ENCODE measurements around the gene AICDA. TPM values are rescaled to one million over a fixed set of nuclear protein-coding genes. Genes with fewer than 3 reads are reported as not detected.
"Not testable (repeated sequence)": the region's sequence is repeated elsewhere in the genome, so short reads cannot be mapped to it uniquely, and the experiment has no call there.

AICDA gene
- not detected for total RNA-seq

GRCh38 chr12:8612629-8613028 lies at the start of gene AICDA:
AICDA (minus strand) TSS chr12:8612859; CDS start chr12:8612767, 92 bp downstream.
- DNase-seq: no peak

GRCh38 chr12:8661751-8662150 lies 49.1 kb upstream of the AICDA start:
- DNase-seq: no peak

DNA sequence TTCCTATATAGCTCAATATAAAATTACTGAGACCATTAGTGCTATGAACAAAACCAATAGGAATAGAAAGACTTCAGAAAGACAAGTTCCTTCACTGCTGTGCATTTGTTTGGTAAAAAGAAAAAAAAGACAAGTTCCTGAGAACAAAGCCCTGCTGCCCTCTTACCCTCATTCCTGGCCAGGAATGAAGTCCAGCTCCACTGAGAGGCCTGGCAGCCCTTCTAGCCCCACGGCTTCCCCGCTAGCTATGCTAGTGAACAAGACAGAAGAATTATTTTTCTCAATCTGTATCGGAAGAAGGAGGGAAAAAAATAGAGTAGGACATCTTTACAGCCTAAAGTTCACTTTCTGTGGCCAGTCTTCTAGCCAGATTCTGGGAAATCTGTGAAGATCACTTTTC lies 48.4 kb upstream of the AICDA start:
- no peak for DNase-seq

- no peak for DNase-seq
Observed at GRCh38 chr12:8658346-8658745, 45.7 kb upstream of the AICDA start.

- no peak for DNase-seq
Observed at GRCh38 chr12:8655421-8655820, 42.8 kb upstream of the AICDA start.

GRCh38 chr12:8648576-8649205 lies 36.0 kb upstream of the AICDA start:
- DNase-seq: no peak

- DNase-seq: no peak
Observed at GRCh38 chr12:8647968-8648367, 35.3 kb upstream of the AICDA start.

DNA sequence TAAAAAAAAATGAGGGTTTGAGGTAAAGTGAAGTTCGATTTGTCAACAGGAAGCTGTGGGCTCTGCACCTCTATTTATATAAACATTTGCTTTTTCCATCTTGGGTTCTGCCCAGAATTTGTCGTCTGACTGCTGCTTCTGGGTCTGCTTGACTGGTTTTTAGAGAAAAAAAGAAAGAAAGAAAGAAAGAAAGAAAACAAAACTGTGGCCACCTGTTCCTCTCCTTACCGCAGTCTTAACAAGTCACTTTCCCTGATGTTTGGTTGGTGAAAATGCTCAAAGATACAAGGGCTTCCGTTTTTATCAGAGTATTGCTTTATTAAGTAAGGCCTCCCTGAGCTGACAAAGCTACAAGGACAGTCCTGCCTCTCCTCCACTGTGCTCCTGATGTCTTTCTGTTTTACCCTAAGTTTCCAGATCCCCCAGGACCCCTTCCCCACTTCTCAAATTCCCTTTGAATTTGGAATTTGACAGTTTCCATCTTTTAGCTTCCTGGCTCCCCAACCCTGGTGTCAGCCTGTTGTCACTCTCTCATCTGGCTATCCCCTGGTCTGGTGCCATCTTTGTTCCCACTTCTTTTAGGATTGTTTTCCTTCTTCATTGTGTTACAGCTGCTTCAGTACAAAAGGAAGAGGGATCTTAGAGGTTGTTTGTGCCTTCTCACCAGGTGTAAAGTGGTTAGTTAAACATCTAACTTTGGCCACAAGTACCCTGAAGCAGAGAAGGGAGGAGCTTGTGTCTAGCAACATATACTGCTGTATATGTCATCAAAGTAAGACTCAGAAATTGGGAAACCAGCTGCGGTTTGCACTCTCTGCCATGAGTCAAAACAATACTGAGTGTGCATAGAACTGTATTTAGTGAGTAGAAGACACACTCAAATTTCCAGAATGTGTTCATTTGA lies 31.9 kb upstream of the AICDA start:
- DNase-seq: no peak

DNA sequence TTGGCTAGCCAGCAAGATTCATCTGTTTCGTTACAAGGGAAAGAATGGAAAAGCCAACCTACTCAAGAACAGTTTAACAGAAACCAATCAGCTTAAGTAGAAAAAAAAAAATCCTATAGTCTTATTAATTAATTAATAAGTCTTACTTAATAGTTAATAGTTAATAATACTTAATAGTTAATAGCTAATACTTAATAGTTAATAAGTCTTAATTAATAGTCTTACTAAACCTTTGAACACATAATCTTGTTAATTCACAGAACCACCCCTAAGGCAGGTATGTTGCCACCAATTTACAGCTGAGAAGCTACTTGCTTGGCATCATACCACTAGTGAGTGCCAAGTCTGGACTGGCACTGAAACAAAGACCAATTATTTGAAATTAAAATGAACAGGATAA lies 30.1 kb upstream of the AICDA start:
- DNase-seq: no peak

GRCh38 chr12:8639936-8640335 lies 27.3 kb upstream of the AICDA start:
- no peak for DNase-seq

DNA sequence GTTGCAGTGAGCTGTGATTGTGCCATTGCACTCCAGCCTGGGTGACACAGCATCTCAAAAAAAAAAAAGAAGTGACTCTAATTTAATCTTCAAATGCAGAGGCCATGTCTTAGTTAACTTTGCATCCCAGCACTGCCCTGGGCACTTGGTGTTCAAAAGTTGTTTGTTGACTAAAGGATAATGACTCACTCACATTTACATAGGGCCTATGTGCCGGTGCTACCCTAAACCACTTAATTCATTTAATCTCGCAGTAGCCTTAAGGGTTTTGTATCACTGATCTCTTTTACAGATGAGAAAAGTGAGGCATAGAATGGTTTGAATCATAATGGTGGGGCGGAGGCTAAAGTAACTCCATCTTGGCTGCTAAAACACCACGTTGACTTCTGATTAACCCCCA lies 26.3 kb upstream of the AICDA start:
- DNase-seq: no peak

DNA sequence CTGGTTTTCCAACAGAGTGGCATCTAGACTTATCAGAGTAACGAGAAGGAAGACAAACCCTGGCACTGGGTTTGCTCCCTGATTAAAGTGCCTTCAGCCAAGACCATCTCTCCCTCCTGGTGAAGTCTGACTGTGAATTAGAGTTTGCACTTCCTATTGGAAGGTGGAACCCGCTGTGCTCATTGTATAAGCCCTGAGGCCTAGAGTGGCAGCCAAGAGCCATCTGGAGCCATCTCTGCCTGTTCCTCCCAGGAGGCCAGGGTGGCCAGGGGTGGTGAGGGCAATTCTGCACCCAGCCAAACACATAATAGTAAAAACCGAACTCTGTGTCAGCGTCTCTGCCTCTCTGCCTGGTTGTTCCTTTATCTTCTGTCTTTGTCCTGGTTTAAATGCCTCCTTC lies 25.0 kb upstream of the AICDA start:
- no peak for DNase-seq

DNA sequence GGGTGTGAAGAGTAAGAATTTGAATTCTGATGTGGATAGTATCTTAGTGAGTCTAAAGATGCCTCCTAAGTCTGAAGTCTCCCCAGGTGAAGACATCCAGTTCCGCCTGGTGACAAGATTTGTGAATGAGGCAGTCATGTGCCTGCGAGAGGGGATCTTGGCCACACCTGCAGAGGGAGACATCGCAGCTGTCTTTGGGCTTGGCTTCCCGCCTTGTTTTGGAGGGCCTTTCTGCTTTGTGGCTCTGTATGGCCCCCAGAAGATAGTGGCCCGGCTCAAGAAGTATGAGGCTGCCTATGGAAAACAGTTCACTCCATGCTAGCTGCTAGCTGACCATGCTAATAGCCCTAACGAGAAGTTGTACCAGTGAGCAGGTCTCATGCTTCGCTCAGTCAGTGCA lies 24.6 kb upstream of the AICDA start:
- no peak for DNase-seq

DNA sequence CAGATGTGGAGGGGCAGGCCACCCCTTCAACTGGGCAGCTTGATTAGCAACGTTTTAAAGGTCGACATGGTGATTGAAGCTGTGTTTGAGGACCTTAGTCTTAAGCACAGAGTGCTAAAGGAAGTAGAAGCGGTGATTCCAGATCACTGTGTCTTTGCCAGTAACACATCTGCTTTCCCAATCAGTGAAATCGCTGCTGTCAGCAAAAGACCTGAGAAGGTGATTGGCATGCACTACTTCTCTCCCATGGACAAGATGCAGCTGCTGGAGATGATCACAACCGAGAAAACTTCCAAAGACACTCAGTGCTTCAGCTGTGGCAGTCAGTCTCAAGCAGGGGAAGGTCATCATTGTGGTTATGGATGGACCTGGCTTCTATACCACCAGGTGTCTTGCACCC lies 23.9 kb upstream of the AICDA start:
- no peak for DNase-seq

GRCh38 chr12:8636007-8636346 lies 23.3 kb upstream of the AICDA start:
- DNase-seq: not testable (repeated sequence)

DNA sequence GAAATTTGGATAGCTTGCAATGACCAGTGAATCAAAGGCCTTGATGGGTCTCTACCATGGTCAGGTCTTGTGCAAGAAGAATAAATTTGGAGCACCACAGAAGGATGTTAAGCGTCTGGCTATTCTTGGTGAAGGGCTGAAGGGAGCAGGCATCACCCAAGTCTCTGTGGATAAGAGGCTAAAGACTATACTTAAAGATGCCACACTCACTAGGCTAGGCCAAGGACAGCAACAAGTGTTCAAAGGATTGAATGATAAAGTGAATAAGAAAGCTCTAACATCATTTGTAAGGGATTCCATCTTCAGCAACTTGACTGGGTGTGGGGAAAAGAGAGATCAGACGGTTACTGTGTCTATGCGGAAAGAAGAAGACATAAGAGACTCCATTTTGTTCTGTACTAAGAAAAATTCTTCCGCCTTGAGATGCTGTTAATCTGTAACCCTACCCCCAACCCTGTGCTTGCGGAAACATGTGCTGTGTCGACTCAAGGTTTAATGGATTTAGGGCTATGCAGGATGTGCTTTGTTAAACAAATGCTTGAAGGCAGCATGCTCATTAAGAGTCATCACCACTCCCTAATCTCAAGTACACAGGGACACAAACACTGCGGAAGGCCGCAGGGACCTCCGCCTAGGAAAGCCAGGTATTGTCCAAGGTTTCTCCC lies 22.8 kb upstream of the AICDA start:
- not testable (repeated sequence) for DNase-seq

- DNase-seq: no peak
Observed at GRCh38 chr12:8630131-8630530, 17.5 kb upstream of the AICDA start.

DNA sequence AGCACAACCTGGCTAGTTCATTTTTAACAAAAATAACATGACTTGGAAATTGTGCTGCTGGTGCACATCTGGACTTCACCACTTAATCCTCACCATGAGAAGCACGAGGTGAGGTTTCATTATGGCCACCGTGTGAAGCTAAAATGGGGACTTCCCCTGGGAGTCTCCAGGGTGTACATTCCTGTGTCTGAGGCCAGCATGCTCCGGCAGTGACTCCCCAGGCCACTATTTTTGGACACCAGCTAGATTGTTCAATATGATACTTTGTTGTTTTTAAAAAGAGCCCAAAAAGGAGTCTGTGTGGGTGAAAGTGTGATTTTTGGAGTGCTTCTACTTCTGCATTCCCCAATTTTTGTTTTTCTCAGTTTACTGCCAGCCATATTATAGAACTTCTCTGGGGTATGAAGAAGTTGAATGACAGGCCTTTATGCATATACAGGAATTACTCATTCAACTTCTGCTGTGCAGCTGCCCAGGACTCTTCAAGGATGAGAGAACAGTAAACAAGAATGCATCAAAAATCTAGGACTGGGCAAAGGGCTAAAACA lies 16.9 kb upstream of the AICDA start:
- DNase-seq: no peak

GRCh38 chr12:8628731-8629130 lies 16.1 kb upstream of the AICDA start:
- no peak for DNase-seq

- DNase-seq: not testable (repeated sequence)
Observed at GRCh38 chr12:8624750-8625149, 12.1 kb upstream of the AICDA start.

DNA sequence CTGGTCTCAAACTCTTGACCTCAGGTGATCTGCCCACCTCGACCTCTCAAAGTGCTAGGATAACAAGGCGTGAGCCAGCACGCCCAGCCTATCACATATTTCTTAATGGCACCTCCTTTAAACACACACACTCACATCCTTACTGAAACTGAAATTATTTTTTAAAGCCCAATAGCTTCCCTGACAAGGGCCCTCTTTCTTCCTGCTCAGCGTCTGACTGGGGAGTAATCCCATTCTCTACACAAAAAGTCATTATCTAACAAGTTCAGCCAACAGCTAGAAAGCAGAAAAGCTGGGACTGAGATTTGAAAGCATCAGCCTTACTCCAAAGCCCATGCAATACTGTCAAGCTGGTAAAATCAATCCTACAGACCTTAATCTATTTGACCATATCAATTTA lies 10.0 kb upstream of the AICDA start:
- no peak for DNase-seq

DNA sequence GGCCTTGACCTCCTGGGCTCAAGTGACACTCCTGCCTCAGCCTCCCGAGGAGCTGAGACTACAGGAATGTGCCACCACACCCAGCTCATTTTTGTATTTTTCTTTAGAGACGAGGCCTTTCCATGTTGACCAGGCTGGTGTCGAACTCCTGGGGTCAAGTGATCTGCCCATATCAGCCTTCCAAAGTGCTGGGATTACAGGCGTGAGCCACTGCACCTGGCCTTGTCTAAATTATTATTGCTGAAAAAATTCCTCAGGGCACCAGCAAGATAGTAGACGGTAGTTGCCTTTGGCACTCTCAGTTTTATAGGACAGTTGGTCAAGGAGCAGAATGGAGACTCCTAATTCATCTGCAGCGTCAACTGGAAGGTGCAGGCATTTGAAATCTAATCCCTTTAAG lies 2.5 kb upstream of the AICDA start:
- no peak for DNase-seq

GRCh38 chr12:8613881-8614280 lies 1.2 kb upstream of the AICDA start:
- not testable (repeated sequence) for DNase-seq
